ENCODE results near the gene MCU. TPM values are rescaled to one million over a fixed set of nuclear protein-coding genes. Genes with fewer than 3 reads are reported as not detected.

MCU gene
- total and polyA plus RNA-seq, 2 experiments from 2014 or later = 14.9 to 22.8 TPM

DNA sequence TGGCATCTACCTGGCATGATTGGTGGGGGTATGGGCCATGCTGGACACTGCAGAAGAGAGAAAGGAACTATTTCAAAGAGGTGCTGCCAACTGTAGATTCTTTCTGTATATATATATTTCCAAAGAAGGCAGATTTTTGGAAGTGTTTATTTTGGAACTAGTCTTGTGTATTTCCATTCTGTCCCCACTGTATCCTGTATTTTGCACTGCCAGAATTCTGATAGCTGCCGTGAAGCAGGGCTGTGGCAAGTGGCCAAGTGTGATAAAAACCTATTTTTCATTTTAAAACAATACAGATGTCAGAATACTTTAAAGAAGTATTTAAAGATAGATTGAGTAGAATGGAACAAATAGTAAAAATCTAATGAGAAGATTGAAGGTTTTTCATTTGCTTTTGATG, 17.1 kb downstream of the MCU start:
- peak in 1 of 2 donors; percentile 80 for DNase-seq (ENCODE audit: low read depth in 1 of 2, low spot score in 1 of 2)
- Histone ChIP-seq H3K27ac (no peak overlapping the region), H3K36me3 (no peaks in the 10 kb centered on the region), H3K27me3 (no peaks in the 10 kb centered on the region), H3K9me3 (ENCODE audit: low read depth) (no peaks in the 10 kb centered on the region), H3K4me1 (ENCODE audit: low read depth) (no peaks in the 10 kb centered on the region), H3K4me3 (no peak overlapping the region)
- TF ChIP-seq, protein P1, sequence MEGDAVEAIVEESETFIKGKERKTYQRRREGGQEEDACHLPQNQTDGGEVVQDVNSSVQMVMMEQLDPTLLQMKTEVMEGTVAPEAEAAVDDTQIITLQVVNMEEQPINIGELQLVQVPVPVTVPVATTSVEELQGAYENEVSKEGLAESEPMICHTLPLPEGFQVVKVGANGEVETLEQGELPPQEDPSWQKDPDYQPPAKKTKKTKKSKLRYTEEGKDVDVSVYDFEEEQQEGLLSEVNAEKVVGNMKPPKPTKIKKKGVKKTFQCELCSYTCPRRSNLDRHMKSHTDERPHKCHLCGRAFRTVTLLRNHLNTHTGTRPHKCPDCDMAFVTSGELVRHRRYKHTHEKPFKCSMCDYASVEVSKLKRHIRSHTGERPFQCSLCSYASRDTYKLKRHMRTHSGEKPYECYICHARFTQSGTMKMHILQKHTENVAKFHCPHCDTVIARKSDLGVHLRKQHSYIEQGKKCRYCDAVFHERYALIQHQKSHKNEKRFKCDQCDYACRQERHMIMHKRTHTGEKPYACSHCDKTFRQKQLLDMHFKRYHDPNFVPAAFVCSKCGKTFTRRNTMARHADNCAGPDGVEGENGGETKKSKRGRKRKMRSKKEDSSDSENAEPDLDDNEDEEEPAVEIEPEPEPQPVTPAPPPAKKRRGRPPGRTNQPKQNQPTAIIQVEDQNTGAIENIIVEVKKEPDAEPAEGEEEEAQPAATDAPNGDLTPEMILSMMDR (IDR thresholded peaks at IDR 0.05; ENCODE audit: low read depth, low read length) = no peak

DNA sequence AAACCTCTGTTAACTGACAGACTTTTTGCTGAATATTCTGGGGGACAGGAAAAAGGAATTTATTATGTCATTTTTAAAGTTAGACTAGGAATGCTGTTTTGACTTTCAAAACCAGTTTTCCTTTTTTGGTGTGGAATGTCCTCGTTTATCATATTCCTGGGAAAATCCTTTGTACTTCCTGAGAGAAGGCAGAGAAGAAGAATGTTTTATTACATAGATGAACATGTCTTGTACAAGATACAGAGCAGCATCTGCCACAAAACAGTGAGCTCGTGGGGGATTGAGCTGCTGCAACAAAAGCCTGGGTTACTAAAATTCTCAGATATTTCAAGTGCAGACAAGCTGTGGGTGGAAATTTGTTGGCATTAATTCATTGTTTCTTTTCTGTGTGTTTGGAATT, 20.2 kb downstream of the MCU start:
- Histone ChIP-seq H3K27ac (no peak overlapping the region), H3K36me3 (peaks cover 4% of the 10 kb centered on the region), H3K4me3 (no peak overlapping the region), H3K27me3 (no peaks in the 10 kb centered on the region), H3K9me3 (ENCODE audit: low read depth) (no peaks in the 10 kb centered on the region), H3K4me1 (ENCODE audit: low read depth) (no peaks in the 10 kb centered on the region)
- peak in 1 of 2 donors; percentile 79 for DNase-seq (ENCODE audit: low read depth in 1 of 2, low spot score in 1 of 2)
- TF ChIP-seq, protein P1 (IDR thresholded peaks at IDR 0.05; ENCODE audit: low read depth, low read length) = no peak

DNA sequence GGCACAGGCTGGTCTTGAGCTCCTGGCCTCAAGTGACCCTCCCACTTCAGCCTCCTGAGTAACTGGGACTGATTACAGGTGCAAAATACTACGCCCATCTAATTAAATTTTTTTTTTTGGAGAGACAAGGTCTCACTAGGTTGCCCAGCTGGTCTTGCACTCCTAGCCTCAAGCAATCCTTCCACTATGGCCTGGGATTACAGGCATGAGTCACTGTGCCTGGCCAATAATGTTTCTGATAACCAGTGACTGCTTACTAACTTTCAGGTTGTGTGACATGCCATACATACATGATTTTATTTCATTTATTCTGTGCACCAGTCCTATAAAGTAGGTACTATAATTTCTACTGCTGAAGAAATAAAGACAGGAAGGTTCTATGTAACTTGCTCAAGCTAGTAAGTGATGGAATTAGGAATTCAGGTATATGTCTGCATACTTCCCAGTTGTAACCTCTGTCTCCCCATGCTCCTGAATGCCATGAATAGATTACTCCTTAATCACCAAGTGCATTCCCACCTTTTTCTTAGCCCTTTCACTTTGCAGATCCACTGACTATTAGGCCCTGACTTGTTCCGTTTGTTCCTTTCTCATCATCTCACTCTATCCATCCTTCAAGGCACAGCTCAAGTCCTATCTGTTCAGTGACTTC, 28.1 kb downstream of the MCU start:
- DNase-seq (ENCODE audit: low read depth in 1 of 2, low spot score in 1 of 2) = no peak
- Histone ChIP-seq H3K36me3 (peaks cover 4% of the 10 kb centered on the region), H3K27ac (no peak overlapping the region), H3K4me1 (ENCODE audit: low read depth) (no peaks in the 10 kb centered on the region), H3K9me3 (ENCODE audit: low read depth) (no peaks in the 10 kb centered on the region), H3K27me3 (no peaks in the 10 kb centered on the region), H3K4me3 (no peak overlapping the region)
- TF ChIP-seq, protein P1 (IDR thresholded peaks at IDR 0.05; ENCODE audit: low read depth, low read length) = no peak

DNA sequence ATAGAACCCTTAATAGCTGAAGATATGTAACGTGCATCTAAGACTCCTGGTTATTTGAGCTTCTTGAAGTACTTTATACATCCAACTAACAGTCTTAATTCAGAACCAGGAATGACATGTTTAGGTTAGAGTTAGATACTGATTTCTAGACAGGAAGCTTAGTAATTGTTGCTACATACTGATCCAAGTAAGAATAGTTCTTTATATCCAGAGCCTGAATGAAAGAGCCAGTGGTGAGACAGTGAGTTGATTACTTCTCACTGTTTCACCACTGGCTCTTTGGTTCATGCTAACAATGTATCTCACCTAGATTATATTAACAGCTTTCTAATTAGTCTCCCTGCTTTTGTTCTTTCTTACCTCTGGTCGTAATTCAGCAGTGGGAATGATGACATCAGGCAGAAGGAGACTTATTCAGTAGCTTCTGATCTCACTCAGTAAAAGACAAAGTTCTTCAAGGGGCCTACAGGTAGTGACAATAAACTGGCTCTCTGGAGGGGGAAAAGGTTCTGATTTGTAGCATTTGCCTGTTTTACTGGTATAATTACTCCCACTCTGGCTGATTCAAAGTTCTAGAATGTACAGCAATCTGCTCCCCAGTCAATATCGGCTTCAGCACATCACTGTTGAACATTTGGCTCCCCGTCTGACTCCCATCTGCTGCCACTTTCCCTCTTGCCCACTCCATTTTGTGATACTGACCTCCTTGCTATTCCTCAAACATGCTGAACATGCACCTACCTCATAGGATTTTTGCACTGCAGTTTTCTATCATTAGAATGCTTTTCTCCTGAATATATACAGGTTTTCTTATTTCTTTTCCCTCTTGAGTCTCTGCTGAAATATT, 29.1 kb downstream of the MCU start:
- Histone ChIP-seq H3K9me3 (ENCODE audit: low read depth) (no peaks in the 10 kb centered on the region), H3K36me3 (peaks cover 2% of the 10 kb centered on the region), H3K4me3 (no peak overlapping the region), H3K4me1 (ENCODE audit: low read depth) (no peaks in the 10 kb centered on the region), H3K27me3 (no peaks in the 10 kb centered on the region), H3K27ac (no peak overlapping the region)
- TF ChIP-seq, protein P1 (IDR thresholded peaks at IDR 0.05; ENCODE audit: low read depth, low read length) = no peak
- DNase-seq (ENCODE audit: low read depth in 1 of 2, low spot score in 1 of 2) = no peak

DNA sequence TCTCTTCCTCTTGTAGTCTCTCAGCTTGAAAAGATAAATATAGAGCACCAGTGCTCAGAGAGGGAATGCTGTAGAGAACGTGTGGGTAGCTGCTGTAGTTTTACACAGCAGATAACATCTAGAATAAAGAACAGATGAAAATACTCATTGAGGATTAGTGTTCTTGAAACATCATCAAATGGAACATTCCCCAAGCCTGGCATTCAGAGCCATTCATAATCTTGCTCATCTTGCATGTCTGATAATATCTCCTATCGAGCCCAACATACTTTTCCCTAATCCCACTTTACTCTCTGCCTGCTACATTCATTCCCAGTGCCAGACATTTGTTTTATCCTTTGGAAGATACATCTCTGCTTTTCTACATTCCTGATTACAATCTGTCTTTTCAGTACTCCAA, 35.2 kb downstream of the MCU start:
- TF ChIP-seq, protein P1 (IDR thresholded peaks at IDR 0.05; ENCODE audit: low read depth, low read length) = no peak
- no peak for DNase-seq (ENCODE audit: low read depth in 1 of 2, low spot score in 1 of 2)
- Histone ChIP-seq H3K9me3 (ENCODE audit: low read depth) (no peaks in the 10 kb centered on the region), H3K4me1 (ENCODE audit: low read depth) (peaks cover 19% of the 10 kb centered on the region), H3K27me3 (no peaks in the 10 kb centered on the region), H3K27ac (no peak overlapping the region), H3K36me3 (no peaks in the 10 kb centered on the region), H3K4me3 (no peak overlapping the region)
